Measurements from ENCODE around the gene CPM.

DNA sequence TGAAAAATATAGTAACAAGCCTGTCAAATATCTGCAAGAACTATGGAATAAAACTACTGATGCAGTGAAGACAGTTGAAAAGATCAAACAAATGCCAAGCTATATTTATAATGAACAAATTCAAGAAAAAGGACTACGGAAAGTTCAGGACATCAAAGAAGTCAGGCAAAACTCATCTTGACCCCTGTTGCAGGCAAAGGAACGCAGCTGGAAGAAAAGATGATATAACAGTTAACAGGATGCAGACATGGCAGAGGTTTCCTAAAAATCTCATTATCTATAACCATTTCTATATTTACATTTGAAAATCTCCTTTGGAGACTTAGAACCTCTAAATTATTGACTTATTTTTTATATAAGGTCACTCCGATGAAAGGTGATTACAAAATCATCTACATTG, 90.8 kb downstream of the CPM start:
- TF ChIP-seq, protein P1, sequence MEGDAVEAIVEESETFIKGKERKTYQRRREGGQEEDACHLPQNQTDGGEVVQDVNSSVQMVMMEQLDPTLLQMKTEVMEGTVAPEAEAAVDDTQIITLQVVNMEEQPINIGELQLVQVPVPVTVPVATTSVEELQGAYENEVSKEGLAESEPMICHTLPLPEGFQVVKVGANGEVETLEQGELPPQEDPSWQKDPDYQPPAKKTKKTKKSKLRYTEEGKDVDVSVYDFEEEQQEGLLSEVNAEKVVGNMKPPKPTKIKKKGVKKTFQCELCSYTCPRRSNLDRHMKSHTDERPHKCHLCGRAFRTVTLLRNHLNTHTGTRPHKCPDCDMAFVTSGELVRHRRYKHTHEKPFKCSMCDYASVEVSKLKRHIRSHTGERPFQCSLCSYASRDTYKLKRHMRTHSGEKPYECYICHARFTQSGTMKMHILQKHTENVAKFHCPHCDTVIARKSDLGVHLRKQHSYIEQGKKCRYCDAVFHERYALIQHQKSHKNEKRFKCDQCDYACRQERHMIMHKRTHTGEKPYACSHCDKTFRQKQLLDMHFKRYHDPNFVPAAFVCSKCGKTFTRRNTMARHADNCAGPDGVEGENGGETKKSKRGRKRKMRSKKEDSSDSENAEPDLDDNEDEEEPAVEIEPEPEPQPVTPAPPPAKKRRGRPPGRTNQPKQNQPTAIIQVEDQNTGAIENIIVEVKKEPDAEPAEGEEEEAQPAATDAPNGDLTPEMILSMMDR (conservative IDR thresholded peaks at IDR 0.05; ENCODE audit: low read length) = no peak
- TF ChIP-seq EZH2phosphoT487 (IDR thresholded peaks at IDR 0.05; ENCODE audit: borderline replicate concordance, low read depth, low read length) = no peak
